Lower leg skin (tissue), 3 donors: ENCODE measurements around the gene DMRT2.

Source experiments
- POLR2A ChIP-seq, 2 donors: fragments of 450-650 bp; IDR thresholded peaks; one replicate each; pipeline ENCODE4 v1.6.1; 2016 to 2017; ENCODE audit warnings: antibody characterized with exemption in 2 of 2, mild to moderate bottlenecking in 1 of 2, moderate library complexity in 1 of 2
- TF ChIP-seq, protein P1 (sequence below), 3 donors: fragments of 450-650 bp; IDR thresholded peaks; one replicate each; pipeline ENCODE4 v1.5.1; 2016; ENCODE audit warnings: antibody characterized with exemption in 3 of 3, mild to moderate bottlenecking in 3 of 3, moderate library complexity in 2 of 3

DNA sequence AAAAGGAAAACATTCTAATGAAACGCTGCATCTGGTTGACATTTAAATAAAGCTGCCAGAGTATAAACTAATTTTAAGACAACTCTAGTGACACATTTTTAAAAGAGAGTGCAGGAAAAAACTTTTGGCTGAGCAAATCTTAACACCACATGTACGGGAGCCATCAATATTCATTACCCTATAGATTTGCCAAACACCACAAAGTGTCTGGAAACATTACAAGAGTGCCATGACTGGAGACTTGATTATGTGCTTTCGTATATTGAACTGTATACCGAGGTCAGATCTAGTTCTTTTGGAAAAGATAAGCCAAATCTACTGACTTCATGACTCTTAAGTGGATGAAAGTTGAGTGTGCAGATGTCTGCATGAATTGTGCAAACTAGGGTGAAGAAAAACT, 10.6 kb upstream of the DMRT2 start:
- TF ChIP-seq, protein P1, sequence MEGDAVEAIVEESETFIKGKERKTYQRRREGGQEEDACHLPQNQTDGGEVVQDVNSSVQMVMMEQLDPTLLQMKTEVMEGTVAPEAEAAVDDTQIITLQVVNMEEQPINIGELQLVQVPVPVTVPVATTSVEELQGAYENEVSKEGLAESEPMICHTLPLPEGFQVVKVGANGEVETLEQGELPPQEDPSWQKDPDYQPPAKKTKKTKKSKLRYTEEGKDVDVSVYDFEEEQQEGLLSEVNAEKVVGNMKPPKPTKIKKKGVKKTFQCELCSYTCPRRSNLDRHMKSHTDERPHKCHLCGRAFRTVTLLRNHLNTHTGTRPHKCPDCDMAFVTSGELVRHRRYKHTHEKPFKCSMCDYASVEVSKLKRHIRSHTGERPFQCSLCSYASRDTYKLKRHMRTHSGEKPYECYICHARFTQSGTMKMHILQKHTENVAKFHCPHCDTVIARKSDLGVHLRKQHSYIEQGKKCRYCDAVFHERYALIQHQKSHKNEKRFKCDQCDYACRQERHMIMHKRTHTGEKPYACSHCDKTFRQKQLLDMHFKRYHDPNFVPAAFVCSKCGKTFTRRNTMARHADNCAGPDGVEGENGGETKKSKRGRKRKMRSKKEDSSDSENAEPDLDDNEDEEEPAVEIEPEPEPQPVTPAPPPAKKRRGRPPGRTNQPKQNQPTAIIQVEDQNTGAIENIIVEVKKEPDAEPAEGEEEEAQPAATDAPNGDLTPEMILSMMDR (IDR thresholded peaks at IDR 0.05) = no peak
- TF ChIP-seq POLR2A (IDR thresholded peaks at IDR 0.05) = no peak
